ENCODE data around the gene MCM6. TPM values are rescaled to one million over a fixed set of nuclear protein-coding genes. Genes with fewer than 3 reads are reported as not detected.
"Not testable (repeated sequence)": the region's sequence is repeated elsewhere in the genome, so short reads cannot be mapped to it uniquely, and the experiment has no call there.

The MCM6 gene
- total RNA-seq, 1 donor from 2014 or later, result 103 TPM

GRCh38 chr2:135825550-135826176, 50.6 kb downstream of the MCM6 start:
- intact Hi-C loops (cut with micrococcal nuclease), result no loop called here

GRCh38 chr2:135825131-135825530, 51.1 kb downstream of the MCM6 start:
- intact Hi-C loops (cut with micrococcal nuclease), result no loop called here

GRCh38 chr2:135822855-135823254, 53.4 kb downstream of the MCM6 start:
- intact Hi-C loops (cut with micrococcal nuclease), result loop anchor here (5.0 kb wide), 2 partner anchors 309 to 414 kb away; no protein-coding TSS in a partner anchor

- intact Hi-C loops (cut with micrococcal nuclease), result loop anchor here (5.0 kb wide), 2 partner anchors 311 to 416 kb away; no protein-coding TSS in a partner anchor
Observed at GRCh38 chr2:135821190-135821589, 55.1 kb downstream of the MCM6 start.

GRCh38 chr2:135820003-135820618, 56.1 kb downstream of the MCM6 start:
- intact Hi-C loops (cut with micrococcal nuclease), result loop anchor here (1.0 to 5.0 kb wide), 10 partner anchors 20 to 768 kb away; partner anchors contain the start of genes MCM6, RAB3GAP1 and UBXN4

- intact Hi-C loops (cut with micrococcal nuclease), result loop anchor here (1.0 kb wide), 1 partner anchor 94 kb away; no protein-coding TSS in a partner anchor
Observed at GRCh38 chr2:135818937-135819610, 57.2 kb downstream of the MCM6 start.

- intact Hi-C loops (cut with micrococcal nuclease), result no loop called here
Observed at GRCh38 chr2:135817951-135818350, 58.3 kb downstream of the MCM6 start.

GRCh38 chr2:135817466-135817865, 58.8 kb downstream of the MCM6 start:
- intact Hi-C loops (cut with micrococcal nuclease), result no loop called here

GRCh38 chr2:135815269-135815668, 61.0 kb downstream of the MCM6 start:
- intact Hi-C loops (cut with micrococcal nuclease), result no loop called here

- intact Hi-C loops (cut with micrococcal nuclease), result no loop called here
Observed at GRCh38 chr2:135812907-135813511, 63.2 kb downstream of the MCM6 start.

- intact Hi-C loops (cut with micrococcal nuclease), result not testable (repeated sequence)
Observed at GRCh38 chr2:135807874-135808273, 68.4 kb downstream of the MCM6 start.

GRCh38 chr2:135803278-135803677, 73.0 kb downstream of the MCM6 start:
- intact Hi-C loops (cut with micrococcal nuclease), result no loop called here

- intact Hi-C loops (cut with micrococcal nuclease), result no loop called here
Observed at GRCh38 chr2:135802350-135802749, 73.9 kb downstream of the MCM6 start.

GRCh38 chr2:135800513-135801460, 75.5 kb downstream of the MCM6 start:
- intact Hi-C loops (cut with micrococcal nuclease), result no loop called here

GRCh38 chr2:135799738-135800137, 76.5 kb downstream of the MCM6 start:
- intact Hi-C loops (cut with micrococcal nuclease), result no loop called here

GRCh38 chr2:135798762-135799161, 77.5 kb downstream of the MCM6 start:
- intact Hi-C loops (cut with micrococcal nuclease), result no loop called here

GRCh38 chr2:135798275-135798705, 78.0 kb downstream of the MCM6 start:
- intact Hi-C loops (cut with micrococcal nuclease), result no loop called here

- intact Hi-C loops (cut with micrococcal nuclease), result loop anchor here (1.0 to 2.0 kb wide), 7 partner anchors 23 to 808 kb away; partner anchors contain the start of genes R3HDM1, UBXN4 and ZRANB3
Observed at GRCh38 chr2:135797497-135798274, 78.6 kb downstream of the MCM6 start.

GRCh38 chr2:135796606-135797005, 79.6 kb downstream of the MCM6 start:
- intact Hi-C loops (cut with micrococcal nuclease), result loop anchor here (1.0 to 2.0 kb wide), 7 partner anchors 24 to 807 kb away; partner anchors contain the start of genes R3HDM1, UBXN4 and ZRANB3

- intact Hi-C loops (cut with micrococcal nuclease), result loop anchor here (2.0 kb wide), 1 partner anchor 265 kb away; the partner anchor contains the start of genes R3HDM1 and ZRANB3
Observed at GRCh38 chr2:135795641-135796040, 80.6 kb downstream of the MCM6 start.
